Smooth muscle cell (in vitro differentiated cells): ENCODE measurements around the gene RASGRF1. TPM values are rescaled to one million over a fixed set of nuclear protein-coding genes. Genes with fewer than 3 reads are reported as not detected.

ENCODE experiments used
- DNase-seq: peaks from one replicate; lab custom pipeline; 2025; ENCODE audit not compliant: unreplicated experiment; lab: John Stamatoyannopoulos, UW
- H2AFZ ChIP-seq: fragments of 200-600 bp; sonication (generic); 2 replicates; pipeline ENCODE4 v1.6.0; 2016; ENCODE audit warnings: antibody characterized with exemption, low read depth, mild to moderate bottlenecking
- H3F3A ChIP-seq: fragments of 200-600 bp; sonication (generic); 2 replicates; pipeline ENCODE4 v1.6.0; 2017; ENCODE audit warnings: antibody characterized with exemption, low read depth
- H3K27ac ChIP-seq: fragments of 200-600 bp; sonication (generic); 2 replicates; pipeline ENCODE4 v1.5.1; 2016; ENCODE audit warnings: low read depth, mild to moderate bottlenecking
- H3K27me3 ChIP-seq: fragments of 200-600 bp; sonication (generic); 2 replicates; pipeline ENCODE4 v1.6.1; 2016; ENCODE audit warnings: low read depth, mild to moderate bottlenecking
- H3K36me3 ChIP-seq: fragments of 200-600 bp; sonication (generic); 2 replicates; pipeline ENCODE4 v1.5.1; 2016; ENCODE audit warnings: low read depth
- H3K4me1 ChIP-seq: fragments of 200-600 bp; sonication (generic); 2 replicates; pipeline ENCODE4 v1.5.1; 2016; ENCODE audit warnings: low read depth
- H3K4me2 ChIP-seq: fragments of 200-600 bp; sonication (generic); 2 replicates; pipeline ENCODE4 v1.6.0; 2016; ENCODE audit warnings: mild to moderate bottlenecking
- H3K4me3 ChIP-seq: fragments of 200-600 bp; sonication (generic); 2 replicates; pipeline ENCODE4 v1.5.1; 2016; ENCODE audit warnings: mild to moderate bottlenecking
- H3K79me2 ChIP-seq: fragments of 200-600 bp; sonication (generic); 2 replicates; pipeline ENCODE4 v1.6.0; 2016; ENCODE audit warnings: low read depth, mild to moderate bottlenecking
- H3K9ac ChIP-seq: fragments of 200-600 bp; sonication (generic); 2 replicates; pipeline ENCODE4 v1.6.0; 2016; ENCODE audit warnings: low read depth
- H3K9me3 ChIP-seq: fragments of 200-600 bp; sonication (generic); replicated peaks from 2 replicates; pipeline ENCODE4 v1.5.1; 2016; ENCODE audit warnings: low read depth
- H4K20me1 ChIP-seq: fragments of 200-600 bp; sonication (generic); 2 replicates; pipeline ENCODE4 v1.6.0; 2016; ENCODE audit warnings: low read depth
- CTCF ChIP-seq: fragments of 200-600 bp; sonication (generic); IDR thresholded peaks from 2 replicates; pipeline ENCODE4 v1.5.1; 2017; ENCODE audit warnings: borderline replicate concordance, mild to moderate bottlenecking, antibody characterized with exemption; ENCODE audit not compliant: insufficient read depth, poor library complexity, severe bottlenecking
- WGBS: methylation state at CpG from one replicate; pipeline ENCODE4 v1.1.7; 2016; ENCODE audit warnings: low lambda C conversion rate; 5-methylcytosine and 5-hydroxymethylcytosine counted together
- polyA plus RNA-seq: library from polyadenylated mRNA; unstranded; fragments of >200 nt; fragmentation: Nextera tagmentation; extraction: Ambion mirVana; gene quantifications from 2 replicates; pipeline ENCODE4 v1.2.1, GENCODE V29; 2016
- total RNA-seq: library from RNA; depleted of rRNA; stranded (reverse); fragments of >200 nt; gene quantifications from 2 replicates; pipeline ENCODE4 v1.2.3, GENCODE V29; 2014

The RASGRF1 gene
- total and polyA plus RNA-seq, 2 experiments from 2014 or later: 0.17 to 0.22 TPM

- H3K4me3 ChIP-seq: no peak overlapping the region
- WGBS: 96% methylated on average over 2 of the region's 2 CpGs
- no peak for DNase-seq
- peaks cover 20% of the 10 kb centered on the region for H3F3A ChIP-seq
- no peaks in the 10 kb centered on the region for H3K27me3 ChIP-seq
- H3K36me3 ChIP-seq: no peaks in the 10 kb centered on the region
- no peaks in the 10 kb centered on the region for H3K4me1 ChIP-seq
- H3K9ac ChIP-seq: no peak overlapping the region
- no peak overlapping the region for H3K4me2 ChIP-seq
- H2AFZ ChIP-seq: no peak overlapping the region
- H4K20me1 ChIP-seq: peaks cover 100% of the 10 kb centered on the region
- TF ChIP-seq CTCF: no peak
- no peaks in the 10 kb centered on the region for H3K9me3 ChIP-seq
- H3K27ac ChIP-seq: no peak overlapping the region
- H3K79me2 ChIP-seq: peaks cover 9% of the 10 kb centered on the region
Observed at GRCh38 chr15:78912316-78912715, 178.3 kb downstream of the RASGRF1 start.

- Histone ChIP-seq H3K79me2 (peaks cover 9% of the 10 kb centered on the region), H3K36me3 (no peaks in the 10 kb centered on the region), H3K4me1 (no peaks in the 10 kb centered on the region), H2AFZ (no peak overlapping the region), H3F3A (peaks cover 26% of the 10 kb centered on the region), H3K4me3 (no peak overlapping the region), H3K4me2 (no peak overlapping the region), H3K9me3 (no peaks in the 10 kb centered on the region), H3K27me3 (no peaks in the 10 kb centered on the region), H3K9ac (no peak overlapping the region), H3K27ac (no peak overlapping the region), H4K20me1 (peaks cover 100% of the 10 kb centered on the region)
- DNase-seq: no peak
- 89% methylated on average over 7 of the region's 7 CpGs for WGBS
- no peak for TF ChIP-seq CTCF
Observed at GRCh38 chr15:78910271-78910670, 180.3 kb downstream of the RASGRF1 start.

Other genes with a start within 250 kb of the RASGRF1 start
- 399 and 436 TPM in 2 replicates for gene MORF4L1, start 217.9 kb downstream of the RASGRF1 start, total RNA-seq
- 435 and 457 TPM in 2 replicates for gene MORF4L1, start 217.9 kb downstream of the RASGRF1 start, polyA plus RNA-seq
- 24.7 and 38.5 TPM in 2 replicates for gene CTSH, start 145.7 kb downstream of the RASGRF1 start, total RNA-seq
- 19.0 and 23.4 TPM in 2 replicates for gene CTSH, start 145.7 kb downstream of the RASGRF1 start, polyA plus RNA-seq
- gene ANKRD34C, start 191.9 kb upstream of the RASGRF1 start, total RNA-seq: 0.04 TPM in 1 of 2 replicates, not detected in the other
- not detected in 2 replicates for gene ANKRD34C, start 191.9 kb upstream of the RASGRF1 start, polyA plus RNA-seq
- 222 and 229 TPM in 2 replicates for gene TMED3, start 220.3 kb upstream of the RASGRF1 start, total RNA-seq
- gene TMED3, start 220.3 kb upstream of the RASGRF1 start, polyA plus RNA-seq: 228 and 251 TPM in 2 replicates